HepG2 (cell line): ENCODE measurements around the gene MARCHF2. TPM values are rescaled to one million over a fixed set of nuclear protein-coding genes. Genes with fewer than 3 reads are reported as not detected.

ENCODE experiments used
- CENPT ChIP-seq: sonication (generic); formaldehyde crosslinking; IDR thresholded peaks from 2 replicates; pipeline ENCODE4 v1.8.0; 2022; ENCODE audit warnings: low read depth, mild to moderate bottlenecking, moderate library complexity, missing genetic modification reagents
- CENPX ChIP-seq: sonication (generic); formaldehyde crosslinking; IDR thresholded peaks from 2 replicates; pipeline ENCODE4 v1.9.0; 2021; ENCODE audit warnings: mild to moderate bottlenecking, missing genetic modification reagents, moderate library complexity
- GABPB1 ChIP-seq: IDR thresholded peaks from 2 replicates; pipeline ENCODE4 v1.6.1; 2016; ENCODE audit warnings: mild to moderate bottlenecking, missing genetic modification reagents, moderate library complexity, missing compliant biosample characterization
- GMEB1 ChIP-seq: sonication (generic); formaldehyde crosslinking; IDR thresholded peaks from 2 replicates; pipeline ENCODE4 v1.5.1; 2020; ENCODE audit warnings: missing genetic modification reagents, mild to moderate bottlenecking, borderline replicate concordance
- HOXA3 ChIP-seq: sonication (generic); formaldehyde crosslinking; IDR thresholded peaks from 2 replicates; pipeline ENCODE4 v1.5.0; 2020; ENCODE audit warnings: missing genetic modification reagents
- ISL2 ChIP-seq: sonication (generic); formaldehyde crosslinking; IDR thresholded peaks from 2 replicates; pipeline ENCODE4 v1.5.0; 2020; ENCODE audit warnings: missing genetic modification reagents
- MED1 ChIP-seq: sonication (generic); formaldehyde crosslinking; IDR thresholded peaks from 2 replicates; pipeline ENCODE4 v1.4.0; 2020; ENCODE audit warnings: missing genetic modification reagents
- MIER3 ChIP-seq: IDR thresholded peaks from 2 replicates; pipeline ENCODE4 v1.6.1; 2016; ENCODE audit warnings: missing compliant biosample characterization, borderline replicate concordance
- RFX1 ChIP-seq: fragments of 450-650 bp; IDR thresholded peaks from 2 replicates; pipeline ENCODE4 v1.6.1; 2017
- SOX13 ChIP-seq, 3 experiments: fragments of 450-650 bp in 1 of 3; sonication (generic) in 1 of 3; formaldehyde crosslinking in 1 of 3; IDR thresholded peaks in 2 of 3; conservative IDR thresholded peaks in 1 of 3; 2 replicates each; pipeline versions ENCODE4 v1.5.0 to v1.6.1; 2016 to 2020; ENCODE audit warnings: antibody characterized with exemption in 1 of 3, mild to moderate bottlenecking in 1 of 3, missing compliant biosample characterization in 1 of 3, missing genetic modification reagents in 1 of 3, moderate library complexity in 1 of 3
- SRF ChIP-seq: IDR thresholded peaks from 2 replicates; pipeline ENCODE4 v1.6.1; 2011; ENCODE audit warnings: mild to moderate bottlenecking, low read depth, low read length, moderate library complexity
- THYN1 ChIP-seq: sonication (generic); formaldehyde crosslinking; IDR thresholded peaks from 2 replicates; pipeline ENCODE4 v1.8.1; 2023; ENCODE audit warnings: low read depth, mild to moderate bottlenecking, moderate library complexity, missing genetic modification reagents, borderline replicate concordance
- UBTF ChIP-seq: sonication (generic); formaldehyde crosslinking; IDR thresholded peaks from 2 replicates; pipeline ENCODE4 v1.4.0; 2020; ENCODE audit warnings: mild to moderate bottlenecking, missing genetic modification reagents
- WIZ ChIP-seq: sonication (generic); formaldehyde crosslinking; IDR thresholded peaks from 2 replicates; pipeline ENCODE4 v1.5.1; 2020; ENCODE audit warnings: mild to moderate bottlenecking, missing genetic modification reagents
- ZBTB3 ChIP-seq: sonication (generic); formaldehyde crosslinking; IDR thresholded peaks from 2 replicates; pipeline ENCODE4 v1.4.0; 2020; ENCODE audit warnings: low read depth, mild to moderate bottlenecking, moderate library complexity, missing genetic modification reagents, borderline replicate concordance
- ZFP37 ChIP-seq: sonication (generic); formaldehyde crosslinking; IDR thresholded peaks from 2 replicates; pipeline ENCODE4 v1.4.0; 2020; ENCODE audit warnings: missing genetic modification reagents, borderline replicate concordance
- ZFP91 ChIP-seq: sonication (generic); formaldehyde crosslinking; IDR thresholded peaks from 2 replicates; pipeline ENCODE4 v1.9.0; 2022; ENCODE audit warnings: missing genetic modification reagents, mild to moderate bottlenecking, borderline replicate concordance
- ZFY ChIP-seq: sonication (generic); formaldehyde crosslinking; IDR thresholded peaks from 2 replicates; pipeline ENCODE4 v1.4.0; 2020; ENCODE audit warnings: missing genetic modification reagents
- ZNF770 ChIP-seq: sonication (generic); formaldehyde crosslinking; IDR thresholded peaks from 2 replicates; pipeline ENCODE4 v1.5.0; 2020; ENCODE audit warnings: mild to moderate bottlenecking, missing genetic modification reagents
- ZSCAN29 ChIP-seq: sonication (generic); formaldehyde crosslinking; conservative IDR thresholded peaks from 2 replicates; pipeline ENCODE4 v1.4.0; 2020; ENCODE audit warnings: mild to moderate bottlenecking, missing genetic modification reagents
- polyA plus RNA-seq, 8 experiments: library from polyadenylated mRNA; depleted of rRNA in 3 of 8; stranded (reverse) in 7 of 8; unstranded in 1 of 8; fragments of >200 nt; fragmentation: Illumina TruSeq in 4 of 8; extraction: Trizol in 4 of 8; gene quantifications; 2 replicates each; pipeline versions ENCODE4 v1.2.1 to v1.2.3, GENCODE V29; 2011 to 2016; ENCODE audit warnings: low read depth in 4 of 8, missing spikeins in 1 of 8, mixed read lengths in 1 of 8; ENCODE audit not compliant: insufficient read depth in 1 of 8
- total RNA-seq, 5 experiments: library from RNA; depleted of rRNA; stranded (reverse); fragments of >200 nt; fragmentation: Illumina TruSeq; extraction: Trizol; gene quantifications; 2 replicates each; pipeline ENCODE4 v1.2.3, GENCODE V29; 2016; ENCODE audit warnings: low read depth in 1 of 5

The MARCHF2 gene
- total and polyA plus RNA-seq, 2 of the 13 experiments (the other 11 are each of a cell fraction or from before 2014, with no cell fraction given) = 12.7 to 13.0 TPM

GRCh38 chr19:8421484-8422461 lies 8.7 kb downstream of the MARCHF2 start (continued):
- TF ChIP-seq ZSCAN29 (CRISPR knock-in tag) (peak; percentile 70; the same call in 1 of the 2 replicates), CENPT (CRISPR knock-in tag) (no peak), SRF (no peak), GABPB1 (CRISPR knock-in tag) (peak; percentile 27; the same call in 1 of the 2 replicates), HOXA3 (peak; percentile 47), RFX1 (peak; percentile 59; the same call in 1 of the 2 replicates), ZFP37 (CRISPR knock-in tag) (peak; percentile 72; the same call in 1 of the 2 replicates), ZFY (CRISPR knock-in tag) (peak; percentile 69), SOX13 (IDR thresholded peaks at IDR 0.05) (no peak), SOX13 (CRISPR knock-in tag; conservative IDR thresholded peaks at IDR 0.05 in 1 of 2, IDR thresholded peaks at IDR 0.05 in 1 of 2) (peak in 1 of 2 experiments; percentile 53; a peak in 1 of 4 replicates), GMEB1 (CRISPR knock-in tag) (peak; percentile 42; the same call in 1 of the 2 replicates), ZFP91 (CRISPR knock-in tag) (peak; percentile 50), UBTF (CRISPR knock-in tag) (peak; percentile 63), THYN1 (0 out of 2 replicates have a peak, but pooled peaks have one; percentile 51), MIER3 (CRISPR knock-in tag) (no peak), CENPX (CRISPR knock-in tag) (no peak), ISL2 (CRISPR knock-in tag) (0 out of 2 replicates have a peak, but pooled peaks have one; percentile 33), ZNF770 (CRISPR knock-in tag) (peak; percentile 48), MED1 (CRISPR knock-in tag) (peak; percentile 52), WIZ (CRISPR knock-in tag) (no peak), ZBTB3 (CRISPR knock-in tag) (0 out of 2 replicates have a peak, but pooled peaks have one; percentile 23)
